LoVo (cell line): ENCODE data around the gene SNPH.

Experiments
- DNase-seq: peaks from one replicate; pipeline ENCODE4 v3.0.0-alpha.2; 2016; ENCODE audit warnings: low spot score

The SNPH gene

DNA sequence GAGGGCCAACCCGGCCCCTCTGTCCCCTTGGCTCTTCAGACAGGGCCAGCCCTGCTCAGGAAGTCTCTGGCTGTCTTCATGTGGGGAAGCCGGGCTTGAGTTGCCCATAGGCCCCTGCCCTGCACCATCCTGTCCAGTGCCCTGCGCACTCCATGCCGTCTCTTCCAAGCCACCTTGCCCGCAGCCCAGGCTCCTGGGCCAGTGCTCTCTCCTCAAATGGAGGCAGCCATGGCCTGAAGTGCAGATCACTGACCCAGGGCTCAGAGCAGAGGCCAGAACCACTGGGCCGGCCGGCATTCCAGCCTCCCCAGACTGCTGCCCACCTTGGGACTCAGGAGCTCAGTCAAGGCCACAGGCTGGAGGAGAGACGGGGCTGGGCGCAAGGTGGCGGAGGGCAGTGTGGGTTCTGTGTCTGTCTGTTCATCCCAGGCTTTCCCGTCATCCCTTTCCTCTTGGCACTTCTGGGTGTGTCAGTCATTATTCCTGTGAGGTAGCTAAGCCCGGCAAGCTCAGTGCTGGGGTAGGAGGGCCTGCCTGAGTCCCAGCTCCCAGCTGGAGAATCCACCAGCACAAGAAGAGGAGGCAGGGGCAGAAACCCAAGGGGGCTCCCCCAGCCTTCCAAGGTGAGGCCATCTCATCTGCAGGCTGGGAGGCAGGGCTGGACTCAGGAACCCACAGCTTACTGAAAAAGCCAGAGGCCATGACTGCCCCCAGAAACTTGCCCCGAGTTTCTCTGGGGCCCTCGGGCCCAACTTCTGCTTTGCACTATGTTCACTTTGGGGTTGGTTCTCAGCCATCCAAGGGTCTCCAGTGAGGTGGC is 40.4 kb downstream of the SNPH start:
- no peak for DNase-seq

- DNase-seq = no peak
Observed at GRCh38 chr20:1307171-1307570, 41.1 kb downstream of the SNPH start.

DNA sequence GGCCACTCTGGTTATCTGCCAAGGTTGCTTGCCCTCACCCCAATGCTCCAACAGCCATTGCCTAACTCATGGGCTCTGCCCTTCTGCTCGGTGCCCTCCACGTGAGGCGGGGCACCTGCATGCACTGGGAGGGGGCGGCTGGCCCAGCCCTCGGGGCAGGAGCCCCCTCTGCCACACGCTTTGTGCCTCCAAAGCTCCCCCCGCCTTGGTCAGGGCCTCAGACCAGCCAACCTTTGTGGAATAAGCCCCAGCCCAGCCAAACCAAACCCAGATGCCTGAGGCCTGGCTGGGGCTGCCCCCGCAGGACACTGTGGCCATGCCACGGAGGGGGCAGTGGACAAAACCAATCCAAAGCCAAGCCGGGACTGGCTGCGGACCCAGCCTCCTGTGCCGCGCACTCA is 41.5 kb downstream of the SNPH start:
- DNase-seq = no peak

- no peak for DNase-seq
Observed at GRCh38 chr20:1308067-1308701, 42.1 kb downstream of the SNPH start.

GRCh38 chr20:1308702-1309095 is 42.6 kb downstream of the SNPH start:
- DNase-seq = no peak

DNA sequence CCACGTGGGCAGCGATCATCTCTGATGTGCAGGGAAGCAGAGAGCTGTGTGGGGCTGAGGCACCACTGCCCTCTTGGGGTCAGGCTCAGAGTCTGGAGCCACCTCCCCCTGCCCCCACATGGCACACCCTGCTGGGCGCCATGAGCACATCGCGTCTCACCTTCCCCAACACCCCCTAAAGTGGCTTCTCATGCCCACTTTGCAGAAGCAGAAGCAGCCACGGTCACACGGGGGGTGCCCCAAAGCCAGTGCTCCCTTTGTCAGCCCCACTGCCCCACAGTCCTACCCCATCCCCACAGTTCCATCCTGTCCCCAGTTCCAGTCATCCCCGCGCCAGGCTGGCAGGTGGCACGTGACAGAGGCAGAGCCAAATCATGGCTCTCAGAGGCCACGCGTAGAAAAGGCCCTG is 43.3 kb downstream of the SNPH start:
- no peak for DNase-seq

- no peak for DNase-seq
Observed at GRCh38 chr20:1310071-1310470, 44.0 kb downstream of the SNPH start.

GRCh38 chr20:1310506-1311190 is 44.6 kb downstream of the SNPH start:
- no peak for DNase-seq

- DNase-seq = no peak
Observed at GRCh38 chr20:1312308-1312707, 46.2 kb downstream of the SNPH start.

- DNase-seq = no peak
Observed at GRCh38 chr20:1312904-1313235, 46.8 kb downstream of the SNPH start.

GRCh38 chr20:1313236-1313964 is 47.3 kb downstream of the SNPH start:
- peak; percentile 55 for DNase-seq

- no peak for DNase-seq
Observed at GRCh38 chr20:1315804-1316203, 49.7 kb downstream of the SNPH start.

GRCh38 chr20:1317545-1318255 is 51.6 kb downstream of the SNPH start:
- DNase-seq = no peak

GRCh38 chr20:1319051-1319450 is 53.0 kb downstream of the SNPH start:
- DNase-seq = no peak

- no peak for DNase-seq
Observed at GRCh38 chr20:1319462-1319861, 53.4 kb downstream of the SNPH start.

GRCh38 chr20:1320016-1320415 is 53.9 kb downstream of the SNPH start:
- DNase-seq = no peak

GRCh38 chr20:1320902-1321653 is 55.0 kb downstream of the SNPH start:
- no peak for DNase-seq

DNA sequence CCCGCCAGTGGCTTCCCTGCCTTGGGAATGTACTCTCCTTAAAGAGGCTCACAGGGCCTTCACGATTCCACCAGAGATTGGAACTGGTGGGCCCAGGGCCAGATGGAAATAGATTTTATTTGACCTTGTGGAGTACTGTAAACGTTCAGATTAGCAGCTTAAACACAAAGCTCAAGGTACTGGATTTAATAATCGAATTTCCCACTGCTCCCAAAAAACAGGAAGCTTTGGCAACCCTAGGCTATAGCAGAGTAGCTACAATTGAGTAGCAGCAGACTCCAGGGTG is 55.5 kb downstream of the SNPH start:
- no peak for DNase-seq

DNA sequence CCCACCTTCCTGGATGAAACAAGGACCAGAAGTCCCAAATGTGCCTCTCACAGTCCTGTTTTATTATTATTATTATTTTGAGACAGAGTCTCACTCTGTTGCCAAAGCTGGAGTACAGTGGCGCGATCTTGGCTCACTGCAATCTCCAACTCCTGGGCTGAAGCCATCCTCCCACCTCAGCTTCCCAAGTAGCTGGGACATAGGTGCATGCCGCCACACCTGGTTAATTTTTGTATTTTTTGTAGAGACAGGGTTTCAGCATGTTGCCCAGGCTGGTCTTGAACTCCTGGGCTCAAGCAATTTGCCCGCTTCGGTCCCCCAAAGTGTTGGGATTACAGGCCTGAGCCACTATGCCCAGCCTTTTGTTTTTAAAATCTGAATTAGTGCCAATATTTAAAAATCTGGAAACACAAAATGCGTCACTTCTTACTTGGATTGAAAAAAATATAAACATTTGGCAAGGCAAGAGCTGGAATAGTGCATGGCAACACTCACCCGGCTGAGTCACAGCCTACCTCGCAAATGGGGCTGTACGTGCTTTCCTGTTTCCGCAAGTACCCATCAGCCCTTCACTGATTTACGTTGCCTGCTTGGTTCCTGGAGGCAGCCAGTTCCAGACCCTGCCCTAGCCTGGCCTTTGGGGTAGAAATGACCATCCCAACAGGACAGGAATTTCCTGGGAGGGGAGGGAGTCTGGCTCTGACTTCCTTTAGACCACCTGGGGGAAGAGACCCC is 56.6 kb downstream of the SNPH start:
- no peak for DNase-seq

- no peak for DNase-seq
Observed at GRCh38 chr20:1323256-1323655, 57.2 kb downstream of the SNPH start.
